ENCODE data around the gene NUAK1. TPM values are rescaled to one million over a fixed set of nuclear protein-coding genes. Genes with fewer than 3 reads are reported as not detected.

Gene NUAK1
- total and polyA plus RNA-seq, 2 donors (not counting 1 experiment from before 2014, with no cell fraction given), result 5.1 to 20.7 TPM

- H3K27me3 ChIP-seq (ENCODE audit: control insufficient read depth, insufficient read depth, low read length), result no peaks in the 10 kb centered on the region
- H2AFZ ChIP-seq (ENCODE audit: low read length), result no peak overlapping the region
- no peak overlapping the region for H3K9ac ChIP-seq (ENCODE audit: insufficient read depth, low read length)
- no peaks in the 10 kb centered on the region for H4K20me1 ChIP-seq (ENCODE audit: control insufficient read depth, extremely low read depth, insufficient read depth, low read length)
- no peak overlapping the region for H3K27ac ChIP-seq (ENCODE audit: insufficient read depth, low read length)
- no peaks in the 10 kb centered on the region for H3K79me2 ChIP-seq (ENCODE audit: control insufficient read depth, insufficient read depth, low read length)
- no peak for DNase-seq (ENCODE audit: low read depth in 2 of 2)
- no peaks in the 10 kb centered on the region for H3K9me3 ChIP-seq (ENCODE audit: control insufficient read depth, insufficient read depth, low read depth, low read length)
- H3K4me2 ChIP-seq (ENCODE audit: extremely low read depth, insufficient read depth, low read length), result no peak overlapping the region
- no peak for TF ChIP-seq CTCF (conservative IDR thresholded peaks at IDR 0.05 in 1 of 2, IDR thresholded peaks at IDR 0.05 in 1 of 2; ENCODE audit: low read depth in 1 of 2, low read length in 2 of 2)
- TF ChIP-seq EZH2 (IDR thresholded peaks at IDR 0.05; ENCODE audit: low read length, missing control alignments), result no peak
- H3K36me3 ChIP-seq (ENCODE audit: control insufficient read depth, insufficient read depth, low read length), result no peaks in the 10 kb centered on the region
- peaks cover 10% of the 10 kb centered on the region for H3K4me1 ChIP-seq (ENCODE audit: control insufficient read depth, extremely low read depth, insufficient read depth, low read length)
- H3K4me3 ChIP-seq (replicated peaks in 1 of 4; ENCODE audit: control extremely low read depth in 1 of 4, insufficient read depth in 1 of 4, low read depth in 3 of 4, low read length in 4 of 4), result no peak overlapping the region
Observed at GRCh38 chr12:106072751-106073150, 66.0 kb downstream of the NUAK1 start.

GRCh38 chr12:106071686-106072085 lies 67.1 kb downstream of the NUAK1 start:
- Histone ChIP-seq H3K9me3 (ENCODE audit: control insufficient read depth, insufficient read depth, low read depth, low read length) (no peaks in the 10 kb centered on the region), H3K4me1 (ENCODE audit: control insufficient read depth, extremely low read depth, insufficient read depth, low read length) (peaks cover 10% of the 10 kb centered on the region), H3K27me3 (ENCODE audit: control insufficient read depth, insufficient read depth, low read length) (no peaks in the 10 kb centered on the region), H2AFZ (ENCODE audit: low read length) (no peak overlapping the region), H4K20me1 (ENCODE audit: control insufficient read depth, extremely low read depth, insufficient read depth, low read length) (no peaks in the 10 kb centered on the region), H3K79me2 (ENCODE audit: control insufficient read depth, insufficient read depth, low read length) (no peaks in the 10 kb centered on the region), H3K4me3 (replicated peaks in 1 of 4; ENCODE audit: control extremely low read depth in 1 of 4, insufficient read depth in 1 of 4, low read depth in 3 of 4, low read length in 4 of 4) (no peak overlapping the region), H3K36me3 (ENCODE audit: control insufficient read depth, insufficient read depth, low read length) (peaks cover 3% of the 10 kb centered on the region), H3K4me2 (ENCODE audit: extremely low read depth, insufficient read depth, low read length) (no peak overlapping the region), H3K9ac (ENCODE audit: insufficient read depth, low read length) (no peak overlapping the region), H3K27ac (ENCODE audit: insufficient read depth, low read length) (no peak overlapping the region)
- no peak for TF ChIP-seq CTCF (conservative IDR thresholded peaks at IDR 0.05 in 1 of 2, IDR thresholded peaks at IDR 0.05 in 1 of 2; ENCODE audit: low read depth in 1 of 2, low read length in 2 of 2)
- TF ChIP-seq EZH2 (IDR thresholded peaks at IDR 0.05; ENCODE audit: low read length, missing control alignments), result no peak
- peak in 1 of 2 donors; percentile 72 for DNase-seq (ENCODE audit: low read depth in 2 of 2)

- no peak for DNase-seq (ENCODE audit: low read depth in 2 of 2)
- Histone ChIP-seq H3K4me3 (replicated peaks in 1 of 4; ENCODE audit: control extremely low read depth in 1 of 4, insufficient read depth in 1 of 4, low read depth in 3 of 4, low read length in 4 of 4) (no peak overlapping the region), H3K36me3 (ENCODE audit: control insufficient read depth, insufficient read depth, low read length) (peaks cover 3% of the 10 kb centered on the region), H3K4me2 (ENCODE audit: extremely low read depth, insufficient read depth, low read length) (no peak overlapping the region), H2AFZ (ENCODE audit: low read length) (no peak overlapping the region), H3K4me1 (ENCODE audit: control insufficient read depth, extremely low read depth, insufficient read depth, low read length) (peaks cover 10% of the 10 kb centered on the region), H4K20me1 (ENCODE audit: control insufficient read depth, extremely low read depth, insufficient read depth, low read length) (no peaks in the 10 kb centered on the region), H3K9me3 (ENCODE audit: control insufficient read depth, insufficient read depth, low read depth, low read length) (no peaks in the 10 kb centered on the region), H3K79me2 (ENCODE audit: control insufficient read depth, insufficient read depth, low read length) (no peaks in the 10 kb centered on the region), H3K9ac (ENCODE audit: insufficient read depth, low read length) (no peak overlapping the region), H3K27me3 (ENCODE audit: control insufficient read depth, insufficient read depth, low read length) (no peaks in the 10 kb centered on the region), H3K27ac (ENCODE audit: insufficient read depth, low read length) (no peak overlapping the region)
- TF ChIP-seq CTCF (conservative IDR thresholded peaks at IDR 0.05 in 1 of 2, IDR thresholded peaks at IDR 0.05 in 1 of 2; ENCODE audit: low read depth in 1 of 2, low read length in 2 of 2) (no peak), EZH2 (IDR thresholded peaks at IDR 0.05; ENCODE audit: low read length, missing control alignments) (no peak)
Observed at GRCh38 chr12:106070611-106071010, 68.1 kb downstream of the NUAK1 start.
